CD4-positive, alpha-beta T cell treated with Interleukin-2 at 100 ng/mL for 4 hours (primary cell): ENCODE results near the gene FHOD1.
A peak's percentile ranks its signal among the peaks of the same experiment; 100 is the strongest.

ENCODE experiments used
- DNase-seq: peaks from one replicate; pipeline ENCODE4 v3.0.0-alpha.2; 2020; ENCODE audit warnings: low spot score

Gene FHOD1

DNA sequence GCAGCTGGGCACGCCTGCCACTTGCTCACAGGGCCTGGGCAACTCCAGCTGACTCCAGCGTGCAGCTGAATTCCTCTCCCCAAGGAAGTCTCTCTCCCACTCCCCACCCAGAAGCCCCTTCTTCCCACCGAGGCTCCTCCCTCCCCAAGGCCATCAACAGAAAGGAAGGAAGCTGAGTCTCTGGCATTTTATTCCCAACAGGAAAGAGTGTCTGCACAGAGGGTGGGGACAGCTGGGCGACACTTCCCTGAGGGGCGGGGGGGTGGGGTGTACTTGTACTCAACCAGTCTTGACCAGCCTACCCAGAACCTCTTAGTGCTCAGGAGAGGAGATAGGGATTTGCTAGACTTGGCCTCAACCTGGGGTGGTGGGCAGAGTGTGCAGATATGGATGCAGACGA, 57.2 kb downstream of the FHOD1 start, which contains the start of gene EXOC3L1:
TSS of gene EXOC3L1 (minus strand) at position 96 of the 400 bp plus-strand sequence. CDS start 460 bp downstream, outside the sequence.
- DNase-seq: no peak

DNA sequence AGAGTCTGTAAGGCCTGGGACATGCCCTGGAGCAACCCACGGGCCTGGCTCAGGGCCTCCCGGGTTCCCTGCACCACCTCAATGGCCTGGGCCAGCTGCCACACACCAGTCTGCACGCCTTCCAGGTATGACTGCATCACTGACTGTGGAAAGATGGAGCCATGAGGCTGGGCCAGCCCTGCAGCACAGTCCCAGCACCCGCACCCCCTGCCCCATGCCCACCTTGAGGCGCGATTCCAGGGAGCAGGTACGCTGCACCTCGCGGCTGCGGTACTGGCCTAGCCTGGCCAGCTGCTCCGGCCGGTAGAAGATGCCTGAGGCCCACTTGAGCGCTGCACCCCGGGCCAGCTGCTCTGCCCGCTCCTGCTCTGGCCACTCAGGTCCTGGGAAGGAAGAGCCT, 58.5 kb downstream of the FHOD1 start:
- no peak for DNase-seq

DNA sequence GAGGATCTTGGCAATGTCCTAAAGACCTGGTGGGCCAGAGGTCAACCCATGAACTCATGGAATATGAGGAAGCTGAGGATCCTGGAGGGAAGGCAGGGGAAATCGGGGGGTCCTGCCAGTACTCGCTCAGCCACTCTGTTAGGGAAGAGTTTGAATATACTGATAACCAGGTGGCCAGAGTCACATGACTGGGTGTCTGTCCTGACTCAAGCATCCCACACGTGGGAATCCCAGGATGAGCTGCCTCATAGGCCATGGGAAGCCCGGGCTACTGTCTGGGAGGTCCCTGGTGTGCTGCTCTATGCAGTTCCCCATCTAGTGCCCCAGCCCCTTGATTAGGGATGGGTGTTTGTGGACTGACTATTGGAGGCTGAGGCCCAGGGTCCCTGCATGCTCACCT, 59.0 kb downstream of the FHOD1 start:
- no peak for DNase-seq

DNA sequence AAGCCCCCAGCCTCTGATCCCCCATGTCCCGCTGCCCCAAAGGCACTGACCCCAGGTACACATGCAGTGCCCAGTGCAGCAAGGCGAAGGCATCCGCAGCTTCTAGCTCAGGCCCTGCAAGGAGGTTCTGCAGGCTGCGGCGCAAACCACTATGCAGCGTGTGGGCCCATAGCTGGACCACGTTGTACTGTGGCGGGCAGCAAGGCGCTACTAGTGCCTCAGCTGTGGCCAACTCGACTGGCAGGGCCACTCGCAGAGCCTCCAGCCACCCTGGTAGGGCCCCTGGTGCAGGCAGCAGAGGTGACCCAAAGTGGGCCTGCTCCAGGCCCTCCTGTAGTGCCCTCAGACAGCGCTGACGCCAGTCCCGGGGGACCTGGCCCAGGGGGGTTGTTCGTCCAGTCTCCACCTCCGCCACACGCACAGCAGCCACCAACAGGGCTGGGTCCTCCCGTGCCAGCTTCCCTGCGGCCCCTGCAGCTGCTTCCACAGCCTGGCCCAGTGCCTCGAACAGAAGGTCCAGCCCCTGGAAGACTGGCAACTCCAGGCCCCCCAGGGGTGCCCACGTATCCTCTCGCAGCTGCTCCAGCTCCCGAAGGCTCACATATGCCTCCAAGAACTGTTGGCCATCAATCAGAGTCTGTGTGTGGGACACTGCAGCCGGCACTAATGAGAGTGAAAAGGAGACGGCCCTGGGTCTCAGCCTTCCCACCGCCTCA, 59.9 kb downstream of the FHOD1 start:
- no peak for DNase-seq

DNA sequence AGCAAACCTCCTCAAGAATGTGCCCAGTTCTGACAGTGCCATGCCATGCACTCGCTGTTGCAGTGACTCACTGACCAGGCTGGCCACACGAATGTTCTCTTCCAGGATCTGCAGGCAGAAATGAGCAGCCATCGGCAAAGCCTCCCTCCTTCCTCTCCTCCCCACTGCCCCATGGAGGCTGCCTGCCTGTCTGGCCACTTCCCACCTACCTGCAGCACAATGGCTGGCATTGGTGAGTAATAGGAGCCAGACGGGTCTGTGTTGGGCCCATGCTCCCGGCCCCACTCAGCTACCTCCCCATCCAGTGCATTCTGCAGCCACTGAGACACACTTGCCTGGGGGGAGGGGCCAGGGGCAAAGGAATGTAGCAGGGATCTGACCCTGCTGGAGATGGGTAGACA, 60.7 kb downstream of the FHOD1 start:
- DNase-seq: no peak

DNA sequence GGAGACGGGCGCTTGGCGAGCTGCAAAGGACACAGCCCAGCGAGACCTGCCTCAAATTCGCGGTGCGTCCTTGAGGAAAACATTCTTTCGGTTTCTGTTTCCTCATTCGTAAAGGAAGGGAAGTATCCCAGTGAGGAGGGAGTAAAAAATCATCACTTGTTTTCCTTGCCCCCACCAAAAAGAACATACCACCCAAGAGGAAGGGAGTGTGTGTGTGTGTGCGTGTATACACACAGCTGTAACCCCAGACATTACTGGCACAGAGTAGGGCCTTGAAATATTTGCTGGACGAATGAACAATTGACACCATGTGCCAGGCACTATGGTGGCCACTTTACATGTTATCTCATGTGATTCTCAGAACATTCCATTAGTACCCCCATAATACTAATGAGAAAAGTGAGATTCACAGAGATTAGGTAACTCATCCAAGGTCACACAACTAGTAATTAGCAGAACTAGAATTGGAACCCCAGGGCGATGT, 61.6 kb downstream of the FHOD1 start:
- DNase-seq: no peak

DNA sequence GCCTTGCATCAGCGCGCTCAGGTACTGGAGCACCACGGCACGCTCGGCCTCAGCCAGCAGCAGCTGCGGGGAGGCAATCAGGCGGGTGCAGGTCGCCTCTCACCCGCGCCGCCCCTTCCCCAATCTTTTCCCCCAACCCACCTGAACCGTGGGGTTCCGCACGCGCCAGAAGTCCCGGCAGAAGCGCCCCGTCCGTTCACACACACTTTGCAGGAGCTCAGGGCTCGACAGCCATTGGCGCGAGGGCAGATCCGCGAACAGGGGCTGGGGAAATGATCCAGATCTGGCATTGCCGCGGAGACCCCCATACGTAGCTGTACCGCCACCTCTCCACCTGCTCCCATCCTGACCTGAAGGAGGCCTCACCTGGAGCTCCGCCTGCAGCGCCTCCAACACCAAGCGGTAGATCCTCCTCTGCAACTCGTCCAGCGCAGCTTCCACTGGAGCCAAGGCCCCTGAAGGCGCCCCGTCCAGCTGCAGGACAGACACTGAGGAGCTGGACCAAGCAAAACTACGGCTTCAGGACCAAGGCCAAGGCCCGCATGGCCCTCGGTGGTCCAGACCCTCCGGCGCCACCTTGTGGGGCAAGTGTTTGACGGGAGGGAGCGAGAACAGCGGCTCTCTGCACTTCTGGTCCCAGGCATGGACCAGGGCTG, 62.2 kb downstream of the FHOD1 start:
- DNase-seq: peak; percentile 83

DNA sequence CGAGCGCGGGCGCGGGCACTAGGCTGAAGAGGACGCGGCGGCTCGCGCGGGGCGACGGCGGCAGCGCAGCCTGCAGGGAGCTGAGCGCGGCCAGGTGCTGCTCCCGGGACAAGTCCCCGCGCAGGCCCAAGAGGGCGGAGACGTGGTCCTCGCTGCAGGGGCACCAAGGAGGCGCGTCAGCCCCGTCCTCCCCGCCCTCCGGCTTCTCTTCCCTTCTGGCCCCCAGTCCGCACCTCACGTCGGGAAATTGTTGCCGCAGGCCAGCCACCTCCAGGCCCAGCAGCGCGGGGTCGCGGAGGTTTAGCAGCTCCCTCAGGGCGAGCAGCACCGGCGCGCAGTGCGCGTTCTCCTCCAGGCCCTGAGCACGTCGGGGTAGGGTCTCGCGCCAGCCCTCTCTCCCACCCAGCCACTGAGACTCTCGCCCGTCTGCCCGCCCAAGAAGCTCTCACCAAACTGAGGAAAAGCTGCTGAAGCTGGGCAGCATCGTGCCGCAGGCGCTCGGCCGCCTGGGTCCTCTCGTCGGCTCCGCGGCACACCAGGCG, 62.8 kb downstream of the FHOD1 start:
- DNase-seq: no peak

DNA sequence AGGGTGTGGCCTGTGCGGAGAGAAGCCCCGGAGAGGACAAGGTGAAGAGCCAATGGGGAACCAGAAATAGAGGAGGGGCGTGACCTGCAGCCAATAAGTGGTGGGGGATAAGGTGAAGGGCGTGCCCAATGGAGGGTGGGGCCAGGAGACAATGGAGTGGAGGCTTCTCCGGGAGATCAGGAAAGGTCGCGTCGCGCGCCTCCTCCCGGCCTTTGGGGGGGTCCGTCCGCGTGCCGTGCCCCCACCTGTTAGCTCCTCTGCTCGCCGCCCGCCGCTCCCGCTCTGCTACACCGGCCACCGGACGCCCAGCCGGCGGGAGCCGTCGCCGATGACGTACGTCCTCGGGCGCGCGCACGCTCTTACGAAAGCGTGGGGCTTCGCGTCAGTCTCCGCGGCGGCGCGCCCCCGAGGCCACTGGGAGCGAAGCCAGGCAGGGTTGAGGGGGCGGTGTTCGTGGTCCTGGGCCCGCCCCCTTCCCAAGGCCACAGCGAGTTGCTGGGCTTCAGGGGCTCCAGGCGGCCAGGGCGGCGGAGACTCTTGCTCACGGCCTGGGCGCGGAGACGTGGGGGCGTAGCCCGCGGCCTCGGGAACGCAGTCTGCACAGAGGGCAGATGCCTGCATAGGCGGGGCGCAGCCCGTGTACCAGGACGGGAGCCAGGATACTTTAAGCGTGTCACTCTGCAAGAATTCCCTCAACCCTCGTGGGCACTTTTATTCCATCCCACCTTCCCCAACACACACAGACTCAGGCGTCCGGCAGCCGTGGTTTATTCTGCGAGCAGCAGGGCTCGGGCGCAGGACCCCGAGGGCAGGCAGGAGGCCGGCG, 63.4 kb downstream of the FHOD1 start, which contains the start of gene MATCAP1:
TSS of gene MATCAP1 (minus strand) at position 337 of the 826 bp plus-strand sequence. CDS start 3,353 bp downstream, outside the sequence.
- peak; percentile 96 for DNase-seq

DNA sequence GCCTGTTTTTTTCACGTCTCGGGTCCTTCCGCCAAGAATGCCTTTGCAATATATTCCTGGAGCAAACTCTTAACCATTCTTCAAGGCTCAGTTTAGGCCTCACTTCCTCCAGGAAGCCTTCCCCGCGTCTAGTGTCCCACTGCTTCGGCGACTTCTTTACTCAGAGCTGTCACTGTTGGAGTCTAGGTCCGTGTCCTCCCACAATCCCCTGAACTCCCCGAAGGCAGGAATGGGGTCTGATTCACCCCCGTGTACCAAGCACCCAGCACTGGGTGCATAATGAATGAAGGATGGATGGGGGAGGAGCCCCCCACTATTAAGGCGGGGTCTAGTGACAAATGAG, 64.0 kb downstream of the FHOD1 start:
- DNase-seq: no peak

DNA sequence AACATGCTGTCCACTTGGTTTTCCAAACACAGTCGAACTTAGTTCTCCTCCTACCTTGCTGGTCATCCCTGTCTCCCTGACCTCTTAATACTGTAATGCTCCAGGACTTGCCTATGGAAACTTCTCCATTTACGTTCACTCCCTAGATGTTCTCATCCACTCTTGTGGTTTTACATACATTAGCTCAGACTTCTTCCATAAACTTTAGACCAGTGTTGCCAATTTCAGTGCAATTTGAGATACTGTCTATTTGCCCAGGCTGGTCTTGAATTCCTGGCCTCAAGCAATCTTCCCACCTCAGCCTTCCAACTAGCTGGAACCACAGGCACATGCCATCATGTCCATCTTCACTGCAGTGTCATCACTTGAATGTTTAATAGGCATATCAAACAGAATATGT, 65.0 kb downstream of the FHOD1 start:
- DNase-seq: no peak

DNA sequence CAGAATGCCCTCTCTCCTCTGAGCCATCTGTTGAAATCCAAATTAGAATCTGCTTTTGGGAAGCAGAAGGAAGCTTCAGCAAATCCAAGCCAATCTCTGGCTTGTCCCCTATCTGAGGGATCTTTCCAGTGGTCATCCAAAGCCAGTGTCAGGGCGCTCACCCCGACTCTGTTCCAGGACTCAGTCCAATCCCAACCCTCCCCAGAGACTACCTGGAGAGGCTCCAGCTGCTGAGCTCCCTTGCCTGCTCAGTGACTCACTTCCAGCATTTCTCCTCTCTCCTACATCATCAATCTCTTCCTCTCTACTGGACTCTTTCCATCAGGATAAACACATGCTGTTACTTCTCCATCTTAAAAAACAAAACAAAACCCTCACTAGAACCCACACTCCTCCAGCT, 65.9 kb downstream of the FHOD1 start:
- DNase-seq: no peak

DNA sequence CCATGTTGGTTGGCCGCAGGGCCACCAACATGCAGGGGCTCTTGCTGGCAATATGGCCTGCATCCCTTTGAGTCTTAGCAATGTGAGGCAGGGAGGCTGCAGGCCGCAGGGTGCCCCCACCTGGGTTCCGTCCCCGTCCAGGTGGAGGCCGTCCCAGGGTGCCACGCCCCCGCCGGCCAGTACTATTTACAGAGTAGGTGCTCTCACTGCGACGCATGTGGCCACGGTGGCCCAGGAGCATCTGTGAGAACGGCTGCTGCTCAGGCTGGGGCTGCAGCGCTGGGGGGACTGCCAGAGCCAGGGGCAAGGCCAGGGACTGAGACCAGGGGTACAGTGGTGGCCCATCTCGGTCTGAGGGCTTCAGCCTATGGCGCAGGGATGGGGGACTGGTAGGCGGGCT, 67.1 kb downstream of the FHOD1 start:
- no peak for DNase-seq

DNA sequence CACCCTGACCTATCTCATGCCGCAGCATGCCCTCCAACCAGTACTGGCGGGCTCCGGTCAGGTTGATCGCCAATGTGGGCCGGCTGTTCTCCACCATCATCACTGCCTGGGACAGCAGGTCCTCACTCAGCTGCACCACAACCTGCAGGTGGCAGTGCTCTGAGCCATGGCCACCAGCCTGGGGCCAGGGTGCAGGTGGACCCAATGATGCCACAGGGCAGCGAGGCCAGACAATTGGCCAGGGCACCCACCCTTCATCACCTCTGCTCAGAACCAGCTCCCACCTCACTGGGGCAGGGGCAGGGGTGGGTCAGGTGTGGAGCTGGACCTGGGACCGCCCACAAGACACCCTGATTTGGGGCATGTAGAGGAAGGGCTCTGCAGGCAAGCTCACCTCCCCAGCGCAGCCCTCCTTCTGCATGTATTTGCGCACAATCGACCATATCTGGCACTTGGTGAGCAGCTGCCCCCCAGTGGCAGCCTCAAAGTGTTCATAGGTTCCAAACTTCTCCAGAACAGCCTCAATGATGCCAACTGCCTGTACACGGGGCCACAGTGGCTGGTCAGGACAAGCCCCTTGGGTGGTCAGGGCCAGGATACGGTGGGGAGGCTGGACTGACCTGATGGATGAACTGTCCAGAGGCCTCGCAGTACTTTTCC, 67.7 kb downstream of the FHOD1 start:
- no peak for DNase-seq
